ENCODE measurements around the gene TECRL. TPM values are rescaled to one million over a fixed set of nuclear protein-coding genes. Genes with fewer than 3 reads are reported as not detected.

The TECRL gene
- total and polyA plus RNA-seq, 2 experiments from 2014 or later = not detected

GRCh38 chr4:64327237-64327636, 82.0 kb downstream of the TECRL start (continued):
- TF ChIP-seq EZH2phosphoT487 (IDR thresholded peaks at IDR 0.05; ENCODE audit: unreplicated experiment) = no peak

DNA sequence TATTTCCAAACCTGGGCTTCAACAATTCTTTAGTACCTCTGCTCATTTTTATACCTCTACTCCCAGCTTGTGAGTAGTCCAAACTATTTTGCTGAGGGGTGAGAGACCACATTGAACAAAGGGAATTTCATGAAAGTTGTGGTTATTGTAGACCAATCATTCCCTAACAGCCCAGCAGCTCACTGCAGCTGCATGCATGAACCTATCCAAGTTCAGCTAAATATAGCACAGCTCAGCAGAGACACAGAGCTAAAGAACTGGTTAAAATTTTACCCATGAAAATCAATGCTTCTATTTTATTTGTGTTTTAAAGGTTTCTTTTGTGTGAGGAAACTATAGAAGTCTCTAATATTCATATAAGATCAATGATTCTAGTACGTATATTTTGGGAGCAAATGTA, 82.7 kb downstream of the TECRL start:
- Histone ChIP-seq H3K4me1 (ENCODE audit: insufficient read depth) (no peaks in the 10 kb centered on the region), H3K9me2 (ENCODE audit: insufficient read depth) (no peaks in the 10 kb centered on the region), H3K27ac (ENCODE audit: low read depth) (no peak overlapping the region), H3K36me3 (ENCODE audit: insufficient read depth) (no peaks in the 10 kb centered on the region), H3K4me2 (no peak overlapping the region), H4K20me1 (replicated peaks; ENCODE audit: insufficient read depth) (no peaks in the 10 kb centered on the region), H2AFZ (no peak overlapping the region), H3K4me3 (no peak overlapping the region), H3K79me2 (replicated peaks; ENCODE audit: insufficient read depth) (no peaks in the 10 kb centered on the region), H3K27me3 (ENCODE audit: insufficient read depth) (no peaks in the 10 kb centered on the region), H3F3A (replicated peaks; ENCODE audit: low read depth) (no peaks in the 10 kb centered on the region)
- Mint-ChIP-seq H3K9me3 (peaks cover 15% of the 10 kb centered on the region; the same call in 2 of the 3 replicates), H3K27me3 (ENCODE audit: insufficient read depth, low read depth, poor library complexity) (no peaks in the 10 kb centered on the region), H3K27ac (no peak overlapping the region), H3K36me3 (ENCODE audit: low read depth) (peaks cover 2% of the 10 kb centered on the region; the same call in 1 of the 3 replicates), H3K4me1 (no peaks in the 10 kb centered on the region), H3K4me3 (no peak overlapping the region)
- DNase-seq (ENCODE audit: low spot score) = no peak
- TF ChIP-seq, protein P1, sequence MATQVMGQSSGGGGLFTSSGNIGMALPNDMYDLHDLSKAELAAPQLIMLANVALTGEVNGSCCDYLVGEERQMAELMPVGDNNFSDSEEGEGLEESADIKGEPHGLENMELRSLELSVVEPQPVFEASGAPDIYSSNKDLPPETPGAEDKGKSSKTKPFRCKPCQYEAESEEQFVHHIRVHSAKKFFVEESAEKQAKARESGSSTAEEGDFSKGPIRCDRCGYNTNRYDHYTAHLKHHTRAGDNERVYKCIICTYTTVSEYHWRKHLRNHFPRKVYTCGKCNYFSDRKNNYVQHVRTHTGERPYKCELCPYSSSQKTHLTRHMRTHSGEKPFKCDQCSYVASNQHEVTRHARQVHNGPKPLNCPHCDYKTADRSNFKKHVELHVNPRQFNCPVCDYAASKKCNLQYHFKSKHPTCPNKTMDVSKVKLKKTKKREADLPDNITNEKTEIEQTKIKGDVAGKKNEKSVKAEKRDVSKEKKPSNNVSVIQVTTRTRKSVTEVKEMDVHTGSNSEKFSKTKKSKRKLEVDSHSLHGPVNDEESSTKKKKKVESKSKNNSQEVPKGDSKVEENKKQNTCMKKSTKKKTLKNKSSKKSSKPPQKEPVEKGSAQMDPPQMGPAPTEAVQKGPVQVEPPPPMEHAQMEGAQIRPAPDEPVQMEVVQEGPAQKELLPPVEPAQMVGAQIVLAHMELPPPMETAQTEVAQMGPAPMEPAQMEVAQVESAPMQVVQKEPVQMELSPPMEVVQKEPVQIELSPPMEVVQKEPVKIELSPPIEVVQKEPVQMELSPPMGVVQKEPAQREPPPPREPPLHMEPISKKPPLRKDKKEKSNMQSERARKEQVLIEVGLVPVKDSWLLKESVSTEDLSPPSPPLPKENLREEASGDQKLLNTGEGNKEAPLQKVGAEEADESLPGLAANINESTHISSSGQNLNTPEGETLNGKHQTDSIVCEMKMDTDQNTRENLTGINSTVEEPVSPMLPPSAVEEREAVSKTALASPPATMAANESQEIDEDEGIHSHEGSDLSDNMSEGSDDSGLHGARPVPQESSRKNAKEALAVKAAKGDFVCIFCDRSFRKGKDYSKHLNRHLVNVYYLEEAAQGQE (IDR thresholded peaks at IDR 0.05; ENCODE audit: unreplicated experiment) = no peak
- TF ChIP-seq, protein P2, sequence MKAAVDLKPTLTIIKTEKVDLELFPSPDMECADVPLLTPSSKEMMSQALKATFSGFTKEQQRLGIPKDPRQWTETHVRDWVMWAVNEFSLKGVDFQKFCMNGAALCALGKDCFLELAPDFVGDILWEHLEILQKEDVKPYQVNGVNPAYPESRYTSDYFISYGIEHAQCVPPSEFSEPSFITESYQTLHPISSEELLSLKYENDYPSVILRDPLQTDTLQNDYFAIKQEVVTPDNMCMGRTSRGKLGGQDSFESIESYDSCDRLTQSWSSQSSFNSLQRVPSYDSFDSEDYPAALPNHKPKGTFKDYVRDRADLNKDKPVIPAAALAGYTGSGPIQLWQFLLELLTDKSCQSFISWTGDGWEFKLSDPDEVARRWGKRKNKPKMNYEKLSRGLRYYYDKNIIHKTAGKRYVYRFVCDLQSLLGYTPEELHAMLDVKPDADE (IDR thresholded peaks at IDR 0.05) = no peak
- no peak for TF ChIP-seq JUNB (IDR thresholded peaks at IDR 0.05; ENCODE audit: unreplicated experiment)
- no peak for TF ChIP-seq EZH2phosphoT487 (IDR thresholded peaks at IDR 0.05; ENCODE audit: unreplicated experiment)
- no peak for TF ChIP-seq POLR2AphosphoS5 (IDR thresholded peaks at IDR 0.05; ENCODE audit: low read depth)
- TF ChIP-seq EZH2 (IDR thresholded peaks at IDR 0.05; ENCODE audit: low read depth, unreplicated experiment) = no peak
- TF ChIP-seq ZNF331 (CRISPR knock-in tag; IDR thresholded peaks at IDR 0.05; ENCODE audit: low read depth) = no peak
- no peak for TF ChIP-seq ZNF462 (CRISPR knock-in tag; IDR thresholded peaks at IDR 0.05)
- TF ChIP-seq STAT1 (IDR thresholded peaks at IDR 0.05; ENCODE audit: unreplicated experiment) = no peak
- TF ChIP-seq, protein P3, sequence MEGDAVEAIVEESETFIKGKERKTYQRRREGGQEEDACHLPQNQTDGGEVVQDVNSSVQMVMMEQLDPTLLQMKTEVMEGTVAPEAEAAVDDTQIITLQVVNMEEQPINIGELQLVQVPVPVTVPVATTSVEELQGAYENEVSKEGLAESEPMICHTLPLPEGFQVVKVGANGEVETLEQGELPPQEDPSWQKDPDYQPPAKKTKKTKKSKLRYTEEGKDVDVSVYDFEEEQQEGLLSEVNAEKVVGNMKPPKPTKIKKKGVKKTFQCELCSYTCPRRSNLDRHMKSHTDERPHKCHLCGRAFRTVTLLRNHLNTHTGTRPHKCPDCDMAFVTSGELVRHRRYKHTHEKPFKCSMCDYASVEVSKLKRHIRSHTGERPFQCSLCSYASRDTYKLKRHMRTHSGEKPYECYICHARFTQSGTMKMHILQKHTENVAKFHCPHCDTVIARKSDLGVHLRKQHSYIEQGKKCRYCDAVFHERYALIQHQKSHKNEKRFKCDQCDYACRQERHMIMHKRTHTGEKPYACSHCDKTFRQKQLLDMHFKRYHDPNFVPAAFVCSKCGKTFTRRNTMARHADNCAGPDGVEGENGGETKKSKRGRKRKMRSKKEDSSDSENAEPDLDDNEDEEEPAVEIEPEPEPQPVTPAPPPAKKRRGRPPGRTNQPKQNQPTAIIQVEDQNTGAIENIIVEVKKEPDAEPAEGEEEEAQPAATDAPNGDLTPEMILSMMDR (conservative IDR thresholded peaks at IDR 0.05; ENCODE audit: low read depth in 2 of 2) = no peak
- TF ChIP-seq NANOG (IDR thresholded peaks at IDR 0.05; ENCODE audit: borderline replicate concordance) = no peak
- no peak for TF ChIP-seq ZNF114 (CRISPR knock-in tag; IDR thresholded peaks at IDR 0.05)
- TF ChIP-seq CREB1 (CRISPR knock-in tag; IDR thresholded peaks at IDR 0.05; ENCODE audit: low read depth) = no peak
- ATAC-seq = no peak

Measured in GM23338 (cell line).